ENCODE results near the gene IKZF1.
A peak's percentile ranks its signal among the peaks of the same experiment; 100 is the strongest.

Gene IKZF1

GRCh38 chr7:50304129-50304910 lies at the start of gene IKZF1:
IKZF1 (plus strand) TSS chr7:50304716; CDS start chr7:50319062, 14,346 bp downstream.
- DNase-seq: peak in 15 of 58 donors; percentile 4 to 28 (median 14)

- no peak for DNase-seq
Measured at GRCh38 chr7:50261593-50261992, 42.9 kb upstream of the IKZF1 start.

- DNase-seq: no peak
Measured at GRCh38 chr7:50262446-50262845, 42.1 kb upstream of the IKZF1 start.

GRCh38 chr7:50262916-50263690 lies 41.4 kb upstream of the IKZF1 start:
- no peak for DNase-seq

- no peak for DNase-seq
Measured at GRCh38 chr7:50264908-50265307, 39.6 kb upstream of the IKZF1 start.

- no peak for DNase-seq
Measured at GRCh38 chr7:50265968-50266634, 38.4 kb upstream of the IKZF1 start.

- DNase-seq: no peak
Measured at GRCh38 chr7:50266635-50267386, 37.7 kb upstream of the IKZF1 start.

DNA sequence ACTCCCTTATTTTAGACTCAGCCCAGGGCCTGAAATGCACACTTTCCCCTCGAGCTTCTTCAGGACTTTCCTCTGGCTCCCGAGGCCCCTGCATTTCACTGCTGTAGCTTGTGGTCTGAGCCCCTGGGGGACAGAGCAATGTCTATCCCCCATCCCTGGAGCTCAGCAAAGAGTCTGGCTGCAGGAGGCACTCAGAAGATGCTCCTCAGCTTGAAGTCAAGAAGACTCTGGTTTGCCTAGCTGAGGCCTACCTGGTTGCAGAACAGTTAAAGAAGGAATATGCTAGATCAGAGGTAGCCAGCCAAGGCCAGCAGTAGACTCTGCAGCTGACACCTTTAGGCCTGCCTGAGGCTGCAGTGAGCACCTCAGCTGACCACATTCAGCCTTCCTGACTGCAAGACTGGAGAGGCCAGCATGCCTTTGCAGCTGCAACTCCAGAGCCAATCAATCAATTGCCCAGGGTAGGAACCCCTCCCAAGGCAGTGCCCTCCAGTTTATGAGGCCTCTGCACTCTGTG lies 36.9 kb upstream of the IKZF1 start:
- no peak for DNase-seq

- no peak for DNase-seq
Measured at GRCh38 chr7:50268223-50268622, 36.3 kb upstream of the IKZF1 start.

DNA sequence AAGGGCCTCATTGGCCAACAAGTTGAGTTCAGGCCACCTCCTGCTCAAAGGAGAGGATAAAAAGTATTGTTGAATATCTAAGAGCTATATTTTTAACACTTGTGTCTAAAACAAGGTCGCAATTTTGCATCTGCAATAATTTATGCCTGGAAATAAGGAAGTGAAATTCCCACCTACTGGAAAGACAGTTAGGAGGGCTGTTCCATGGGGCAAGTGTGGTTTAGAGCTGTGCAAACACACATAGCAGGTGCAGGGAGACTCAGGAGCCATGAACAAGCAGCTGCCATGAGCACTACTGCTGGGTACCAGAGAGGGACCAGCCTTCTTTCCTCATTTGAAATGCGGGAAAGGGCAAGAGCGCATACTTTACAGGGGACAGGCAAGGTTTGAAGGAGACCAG lies 35.5 kb upstream of the IKZF1 start:
- no peak for DNase-seq

DNA sequence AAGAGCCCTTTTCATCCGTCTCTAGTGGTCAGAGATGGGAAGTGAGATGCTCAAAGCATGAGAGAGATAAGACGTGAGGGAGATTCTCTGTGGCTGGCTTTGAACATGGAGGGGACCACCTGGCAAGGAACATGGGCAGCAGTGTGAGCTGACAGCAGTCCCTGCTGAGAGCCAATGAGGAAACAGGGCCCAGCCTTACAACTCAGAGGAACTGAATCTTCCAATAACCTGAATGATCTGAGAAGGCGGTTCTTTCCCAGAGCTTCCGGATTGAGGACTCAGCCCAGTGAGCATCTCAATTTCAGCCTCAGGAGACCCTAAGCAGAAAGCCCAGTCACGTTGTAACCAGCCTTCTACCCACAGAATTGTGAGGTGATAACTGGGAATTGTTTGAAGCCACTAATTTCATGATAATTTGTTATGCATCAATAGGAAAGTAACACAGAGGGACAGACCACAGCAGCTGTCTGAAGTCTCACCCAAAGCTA lies 33.9 kb upstream of the IKZF1 start:
- DNase-seq: no peak

DNA sequence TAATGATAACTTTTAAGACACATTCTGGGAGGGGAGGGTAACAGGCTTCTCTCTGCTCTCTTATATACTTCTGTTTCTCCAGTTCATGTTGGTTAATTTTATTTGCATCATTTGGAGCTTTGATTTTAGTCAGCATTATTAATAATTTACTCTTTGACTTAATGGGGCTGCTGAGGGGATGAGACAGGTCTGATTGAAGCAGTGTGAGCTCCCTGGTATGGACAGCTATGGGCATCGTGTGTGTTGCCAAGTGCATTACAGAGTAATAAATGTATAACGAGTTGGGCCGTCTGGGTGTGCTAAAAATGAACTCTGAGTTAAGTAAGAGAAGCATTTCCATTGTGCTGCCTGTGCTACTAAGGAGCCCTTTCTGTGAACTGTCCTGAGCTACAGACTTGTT lies 31.7 kb upstream of the IKZF1 start:
- DNase-seq: no peak

GRCh38 chr7:50273301-50273700 lies 31.2 kb upstream of the IKZF1 start:
- no peak for DNase-seq

DNA sequence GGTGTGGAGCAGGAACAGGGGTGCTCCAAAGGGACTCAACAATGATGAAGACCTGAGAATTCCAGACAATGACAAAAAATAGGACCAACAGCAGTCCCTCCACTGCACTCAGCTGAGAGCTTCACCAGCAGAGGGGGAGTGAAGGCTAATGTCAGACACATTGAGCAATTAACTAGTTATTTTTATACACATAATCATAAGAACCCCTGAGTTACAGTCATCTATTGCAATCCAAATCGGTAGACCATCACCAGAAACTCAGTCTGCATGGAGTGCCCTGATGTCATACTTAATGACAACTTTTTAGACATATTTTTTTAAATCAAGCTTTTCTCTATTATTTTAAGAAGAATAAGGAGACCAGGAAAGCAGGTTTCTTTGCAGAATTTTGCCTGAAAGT lies 30.6 kb upstream of the IKZF1 start:
- DNase-seq: no peak

GRCh38 chr7:50274361-50274760 lies 30.2 kb upstream of the IKZF1 start:
- no peak for DNase-seq

DNA sequence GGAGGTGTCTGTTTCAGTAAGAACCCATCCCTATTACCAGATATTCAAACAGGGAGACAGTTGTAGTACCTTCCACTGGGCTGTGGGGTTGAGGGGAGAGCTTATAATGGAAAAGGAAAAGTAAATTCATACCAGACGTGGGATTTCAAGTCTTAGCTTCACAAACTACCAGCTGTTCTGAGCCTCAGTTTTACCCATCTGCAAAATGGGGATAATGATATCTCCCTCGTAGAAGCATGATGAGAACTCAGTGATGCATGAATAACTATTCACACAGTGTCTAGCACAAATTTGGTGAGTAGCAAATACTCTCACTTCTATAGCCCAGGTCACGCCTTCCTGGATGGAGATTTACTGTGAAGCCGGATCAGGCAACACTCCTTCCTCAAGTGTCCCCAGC lies 29.1 kb upstream of the IKZF1 start:
- no peak for DNase-seq

GRCh38 chr7:50276483-50276882 lies 28.0 kb upstream of the IKZF1 start:
- no peak for DNase-seq

- DNase-seq: no peak
Measured at GRCh38 chr7:50278120-50278519, 26.4 kb upstream of the IKZF1 start.

DNA sequence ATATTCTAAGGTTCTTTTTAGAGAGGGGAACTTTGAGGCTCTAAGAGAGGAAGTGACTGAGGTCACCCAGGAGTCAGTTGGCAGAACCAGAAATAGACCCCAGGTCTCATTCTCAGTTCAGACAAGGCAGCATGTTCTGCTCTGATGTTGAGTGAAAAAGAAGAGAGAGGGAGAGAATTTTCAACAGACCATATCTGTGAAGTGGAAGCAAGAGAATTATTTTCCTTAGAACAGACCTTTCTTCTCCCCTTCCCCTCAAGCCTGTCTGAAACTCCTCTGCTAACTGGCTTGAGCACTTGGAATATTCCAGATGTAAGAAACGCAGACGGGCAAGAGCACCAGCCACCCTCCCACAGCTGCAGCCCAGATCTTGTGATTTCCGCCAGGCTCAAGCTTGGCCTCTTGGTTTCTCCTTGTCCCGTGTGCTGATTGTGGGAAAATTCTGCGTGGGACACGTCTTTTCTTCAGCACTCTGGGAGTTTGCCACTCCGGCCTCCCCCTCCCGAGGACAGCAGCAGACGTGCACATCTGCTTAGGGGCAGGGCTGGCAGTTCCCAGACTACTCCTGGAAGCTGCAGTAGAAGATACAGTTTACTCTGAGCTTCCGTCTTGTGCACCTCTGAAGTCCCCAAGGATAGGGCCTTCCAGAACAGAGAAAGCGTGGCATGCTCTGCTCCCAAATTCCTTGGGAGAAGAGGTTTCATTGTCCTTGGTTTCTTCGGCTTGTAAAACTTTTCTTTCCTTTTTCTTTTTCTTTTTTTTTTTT lies 22.7 kb upstream of the IKZF1 start:
- DNase-seq: no peak
